ENCODE measurements around the gene PACRG. TPM values are rescaled to one million over a fixed set of nuclear protein-coding genes. Genes with fewer than 3 reads are reported as not detected.

The PACRG gene
- total and polyA plus RNA-seq, 12 donors = 2.1 to 34.6 (median 10.0) TPM

DNA sequence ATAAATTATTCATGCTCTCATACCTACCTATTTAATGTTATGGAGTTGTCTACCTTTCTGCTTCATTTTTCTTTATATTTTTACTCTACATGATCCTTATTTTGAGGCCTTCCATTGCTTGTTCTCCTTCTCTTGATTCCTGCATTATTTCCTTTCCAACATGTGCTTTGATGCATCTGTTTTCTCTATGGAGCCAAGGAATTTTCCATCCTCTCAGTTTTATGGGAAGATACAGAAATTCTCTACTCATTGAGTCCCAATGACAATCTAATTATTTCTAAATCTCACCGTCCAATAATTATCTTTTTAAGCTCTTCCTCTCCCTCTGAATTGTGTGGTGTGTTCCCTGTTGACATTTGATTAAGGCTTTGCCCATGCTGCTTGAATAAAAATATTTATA is 136.0 kb downstream of the PACRG start:
- TF ChIP-seq, protein P1, sequence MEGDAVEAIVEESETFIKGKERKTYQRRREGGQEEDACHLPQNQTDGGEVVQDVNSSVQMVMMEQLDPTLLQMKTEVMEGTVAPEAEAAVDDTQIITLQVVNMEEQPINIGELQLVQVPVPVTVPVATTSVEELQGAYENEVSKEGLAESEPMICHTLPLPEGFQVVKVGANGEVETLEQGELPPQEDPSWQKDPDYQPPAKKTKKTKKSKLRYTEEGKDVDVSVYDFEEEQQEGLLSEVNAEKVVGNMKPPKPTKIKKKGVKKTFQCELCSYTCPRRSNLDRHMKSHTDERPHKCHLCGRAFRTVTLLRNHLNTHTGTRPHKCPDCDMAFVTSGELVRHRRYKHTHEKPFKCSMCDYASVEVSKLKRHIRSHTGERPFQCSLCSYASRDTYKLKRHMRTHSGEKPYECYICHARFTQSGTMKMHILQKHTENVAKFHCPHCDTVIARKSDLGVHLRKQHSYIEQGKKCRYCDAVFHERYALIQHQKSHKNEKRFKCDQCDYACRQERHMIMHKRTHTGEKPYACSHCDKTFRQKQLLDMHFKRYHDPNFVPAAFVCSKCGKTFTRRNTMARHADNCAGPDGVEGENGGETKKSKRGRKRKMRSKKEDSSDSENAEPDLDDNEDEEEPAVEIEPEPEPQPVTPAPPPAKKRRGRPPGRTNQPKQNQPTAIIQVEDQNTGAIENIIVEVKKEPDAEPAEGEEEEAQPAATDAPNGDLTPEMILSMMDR (IDR thresholded peaks at IDR 0.05) = no peak
- no peak for ATAC-seq
- Histone ChIP-seq H3K36me3 (no peaks in the 10 kb centered on the region), H3K9me3 (no peaks in the 10 kb centered on the region), H3K27me3 (no peaks in the 10 kb centered on the region), H3K4me3 (no peak overlapping the region), H3K27ac (no peak overlapping the region), H3K4me1 (no peaks in the 10 kb centered on the region)
- intact Hi-C loops (cut with DNase I) = no loop called here
- WGBS, 2 donors = 81 to 88% methylated on average over 1 of the region's 1 CpG
- no peak for DNase-seq

DNA sequence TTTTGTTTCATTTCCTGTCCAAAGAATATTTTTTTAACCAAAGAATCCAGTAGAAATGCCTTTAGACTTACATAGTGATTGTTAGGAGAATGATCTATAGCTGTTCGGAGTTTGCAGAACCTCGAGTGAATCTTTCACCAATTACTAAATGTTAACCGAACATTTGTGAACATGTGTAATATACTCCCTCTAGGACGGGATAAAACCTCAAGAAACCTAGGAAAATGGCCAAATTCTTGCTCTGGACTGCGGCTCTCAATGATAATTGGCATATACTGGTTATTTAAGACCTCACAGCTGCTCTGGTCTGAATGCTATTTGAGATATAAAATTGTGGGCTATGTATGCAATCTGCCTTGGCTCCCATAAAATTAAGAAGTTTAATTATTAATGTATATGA is 137.1 kb downstream of the PACRG start:
- 66 to 68% methylated on average over 5 of the region's 5 CpGs for WGBS, 2 donors
- Histone ChIP-seq H3K4me3 (no peak overlapping the region), H3K27ac (no peak overlapping the region), H3K36me3 (no peaks in the 10 kb centered on the region), H3K4me1 (no peaks in the 10 kb centered on the region), H3K9me3 (no peaks in the 10 kb centered on the region), H3K27me3 (no peaks in the 10 kb centered on the region)
- ATAC-seq = no peak
- TF ChIP-seq, protein P1 (IDR thresholded peaks at IDR 0.05) = no peak
- intact Hi-C loops (cut with DNase I) = no loop called here
- DNase-seq = no peak

DNA sequence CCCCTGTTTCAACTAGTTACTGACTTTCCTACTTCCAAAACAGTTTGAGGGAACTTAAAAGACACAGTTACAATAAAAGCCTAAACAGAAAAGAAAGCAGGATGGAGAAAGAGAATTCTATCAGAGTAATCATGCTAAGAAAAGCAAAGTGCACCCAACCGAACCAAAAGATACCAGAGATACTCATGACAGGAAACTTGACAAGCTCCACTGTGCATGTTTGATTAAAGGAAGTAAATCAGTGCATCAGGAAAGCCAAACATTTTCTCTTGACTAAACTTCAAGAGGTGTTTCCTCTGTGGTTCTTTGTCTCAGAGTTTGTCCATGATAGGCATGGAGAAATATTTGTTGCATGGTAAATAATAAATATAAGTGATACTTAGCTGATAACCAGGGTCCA is 138.9 kb downstream of the PACRG start:
- H3K36me3 ChIP-seq = no peaks in the 10 kb centered on the region
- no peak for DNase-seq
- no peak overlapping the region for H3K27ac ChIP-seq
- H3K9me3 ChIP-seq = no peaks in the 10 kb centered on the region
- no peaks in the 10 kb centered on the region for H3K27me3 ChIP-seq
- no peaks in the 10 kb centered on the region for H3K4me1 ChIP-seq
- ATAC-seq = no peak
- WGBS, 2 donors = 45 to 51% methylated on average over 1 of the region's 1 CpG
- TF ChIP-seq, protein P1 (IDR thresholded peaks at IDR 0.05) = no peak
- intact Hi-C loops (cut with DNase I) = no loop called here
- H3K4me3 ChIP-seq = no peak overlapping the region

DNA sequence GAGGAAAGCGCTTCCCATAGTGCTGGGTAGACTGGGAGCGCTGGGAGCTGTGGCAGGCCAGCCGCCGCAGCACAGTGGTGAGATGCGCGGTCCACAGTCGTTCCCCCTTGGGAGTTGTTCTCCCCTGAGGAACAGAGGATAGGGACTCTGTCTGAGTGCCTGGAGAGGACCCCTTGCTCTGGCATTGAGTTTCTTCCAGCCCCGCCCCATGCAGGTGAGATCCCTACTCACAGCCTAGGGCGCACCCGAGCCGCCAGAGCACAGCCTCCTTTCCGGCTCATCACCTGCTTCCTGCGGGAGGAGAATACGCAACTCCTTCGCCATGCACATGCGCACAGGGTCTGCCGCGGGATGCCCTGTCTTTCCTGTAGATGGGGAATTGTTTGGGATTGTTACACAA is 140.6 kb downstream of the PACRG start:
- 94 to 95% methylated on average over 18 of the region's 18 CpGs for WGBS, 2 donors
- no peaks in the 10 kb centered on the region for H3K36me3 ChIP-seq
- no peak overlapping the region for H3K4me3 ChIP-seq
- intact Hi-C loops (cut with DNase I) = no loop called here
- ATAC-seq = no peak
- TF ChIP-seq, protein P1 (IDR thresholded peaks at IDR 0.05) = no peak
- no peaks in the 10 kb centered on the region for H3K27me3 ChIP-seq
- H3K4me1 ChIP-seq = peaks cover 0 to 1% (median 0%) of the 10 kb centered on the region in 9 donors
- no peak for DNase-seq
- no peaks in the 10 kb centered on the region for H3K9me3 ChIP-seq
- no peak overlapping the region for H3K27ac ChIP-seq

Measured in heart right ventricle (tissue), 16 donors.